Measurements from ENCODE around the gene HSD17B8. TPM values are rescaled to one million over a fixed set of nuclear protein-coding genes. Genes with fewer than 3 reads are reported as not detected.

HSD17B8 gene
- total RNA-seq, 2 experiments from 2014 or later, result 8.6 to 10.5 TPM

GRCh38 chr6:33190504-33191107, 13.8 kb upstream of the HSD17B8 start:
- POLR2A ChIA-PET, result interaction anchor here (0.7 to 0.9 kb wide), 2 partner anchors 9 to 18 kb away, joined by 3 read pairs; partner anchors contain the start of gene RING1
- Mint-ChIP-seq H3K4me1 (ENCODE audit: low read depth) (peaks cover 18% of the 10 kb centered on the region), H3K27ac (no peak overlapping the region)

GRCh38 chr6:33191383-33192104, 12.9 kb upstream of the HSD17B8 start:
- Histone ChIP-seq H3K4me3 (ENCODE audit: low read length) (peak overlapping the region; percentile 37), H3K4me1 (ENCODE audit: insufficient read depth, low read length) (peaks cover 27% of the 10 kb centered on the region), H3K27me3 (ENCODE audit: control insufficient read depth in 1 of 2, insufficient read depth in 2 of 2, low read length in 2 of 2) (peaks cover 15 to 20% of the 10 kb centered on the region in 2 experiments), H3K9me3 (ENCODE audit: control insufficient read depth in 1 of 2, insufficient read depth in 1 of 2, low read length in 2 of 2) (peaks cover 0 to 4% of the 10 kb centered on the region in 2 experiments), H3K27ac (ENCODE audit: low read depth in 1 of 2, low read length in 2 of 2) (no peak overlapping the region), H3K36me3 (ENCODE audit: insufficient read depth, low read length) (peaks cover 30% of the 10 kb centered on the region)
- TF ChIP-seq CTCF (IDR thresholded peaks at IDR 0.05), result no peak
- H3K27me3 Mint-ChIP-seq, result peaks cover 53% of the 10 kb centered on the region
- H3K4me3 Mint-ChIP-seq, result peak overlapping the region; percentile 63
- H3K27ac Mint-ChIP-seq, result no peak overlapping the region
- no peaks in the 10 kb centered on the region for H3K9me3 Mint-ChIP-seq
- POLR2A ChIA-PET, result interaction anchor here (1.0 to 1.1 kb wide), 2 partner anchors 8 to 57 kb away, joined by 4 to 5 read pairs; no protein-coding TSS in a partner anchor
- DNase-seq (no peak), ATAC-seq (ENCODE audit: poor library complexity) (no peak)
- CTCF ChIA-PET, result no interaction called here
- H3K4me1 Mint-ChIP-seq (ENCODE audit: low read depth), result peaks cover 18% of the 10 kb centered on the region
- intact Hi-C loops (cut with DNase I, micrococcal nuclease), result no loop called here
- H3K36me3 Mint-ChIP-seq (ENCODE audit: low read depth), result peaks cover 33% of the 10 kb centered on the region

More at GRCh38 chr6:33190504-33191107, 13.8 kb upstream of the HSD17B8 start:
- peaks cover 54% of the 10 kb centered on the region for H3K27me3 Mint-ChIP-seq
- no peaks in the 10 kb centered on the region for H3K9me3 Mint-ChIP-seq
- Histone ChIP-seq H3K36me3 (ENCODE audit: insufficient read depth, low read length) (peaks cover 21% of the 10 kb centered on the region), H3K27ac (ENCODE audit: low read depth in 1 of 2, low read length in 2 of 2) (no peak overlapping the region), H3K4me1 (ENCODE audit: insufficient read depth, low read length) (peaks cover 27% of the 10 kb centered on the region), H3K4me3 (ENCODE audit: low read length) (no peak overlapping the region), H3K27me3 (ENCODE audit: control insufficient read depth in 1 of 2, insufficient read depth in 2 of 2, low read length in 2 of 2) (peaks cover 15 to 20% of the 10 kb centered on the region in 2 experiments), H3K9me3 (ENCODE audit: control insufficient read depth in 1 of 2, insufficient read depth in 1 of 2, low read length in 2 of 2) (peaks cover 0 to 4% of the 10 kb centered on the region in 2 experiments)
- H3K4me3 Mint-ChIP-seq, result peak overlapping the region; percentile 7
- DNase-seq, result no peak
- TF ChIP-seq CTCF (IDR thresholded peaks at IDR 0.05), result no peak
- peaks cover 25% of the 10 kb centered on the region for H3K36me3 Mint-ChIP-seq (ENCODE audit: low read depth)
- no peak for ATAC-seq (ENCODE audit: poor library complexity)
- intact Hi-C loops (cut with DNase I, micrococcal nuclease), result no loop called here
- CTCF ChIA-PET, result no interaction called here

- Histone ChIP-seq H3K9me3 (ENCODE audit: control insufficient read depth in 1 of 2, insufficient read depth in 1 of 2, low read length in 2 of 2) (peaks cover 0 to 4% of the 10 kb centered on the region in 2 experiments), H3K27me3 (ENCODE audit: control insufficient read depth in 1 of 2, insufficient read depth in 2 of 2, low read length in 2 of 2) (peaks cover 15 to 20% of the 10 kb centered on the region in 2 experiments), H3K36me3 (ENCODE audit: insufficient read depth, low read length) (peaks cover 37% of the 10 kb centered on the region), H3K4me3 (ENCODE audit: low read length) (peak within 1 kb of the TSS; percentile 48), H3K4me1 (ENCODE audit: insufficient read depth, low read length) (peaks cover 27% of the 10 kb centered on the region), H3K27ac (ENCODE audit: low read depth in 1 of 2, low read length in 2 of 2) (no peak within 1 kb of the TSS)
- TF ChIP-seq CTCF (IDR thresholded peaks at IDR 0.05), result no peak
- H3K4me1 Mint-ChIP-seq (ENCODE audit: low read depth), result peaks cover 21% of the 10 kb centered on the region
- ATAC-seq (ENCODE audit: poor library complexity) (peak; percentile 74), DNase-seq (peak in 5 of 14 experiments; percentile 31 to 68 (median 40))
- no peaks in the 10 kb centered on the region for H3K9me3 Mint-ChIP-seq
- intact Hi-C loops (cut with DNase I, micrococcal nuclease), result no loop called here
- H3K27ac Mint-ChIP-seq, result peak within 1 kb of the TSS; percentile 30
- CTCF ChIA-PET, result no interaction called here
- POLR2A ChIA-PET, result interaction anchor here (1.0 to 1.1 kb wide), 2 partner anchors 9 to 56 kb away, joined by 4 to 5 read pairs; no protein-coding TSS in a partner anchor
- peaks cover 40% of the 10 kb centered on the region for H3K36me3 Mint-ChIP-seq (ENCODE audit: low read depth)
- H3K27me3 Mint-ChIP-seq, result peaks cover 48% of the 10 kb centered on the region
- H3K4me3 Mint-ChIP-seq, result peak within 1 kb of the TSS; percentile 85
Measured at GRCh38 chr6:33192105-33192646, 12.3 kb upstream of the HSD17B8 start, which contains the start of gene COL11A2. Gene COL11A2, minus strand, starts transcription at chr6:33192467. Its CDS starts 227 bp downstream, at chr6:33192240.

Measured in CD4-positive, alpha-beta T cell (primary cell).